H9 (cell line): ENCODE data around the gene MRGPRX3. TPM values are rescaled to one million over a fixed set of nuclear protein-coding genes. Genes with fewer than 3 reads are reported as not detected.

ENCODE experiments used
- DNase-seq: peaks from one replicate; pipeline ENCODE4 v3.0.0-alpha.2; 2017
- H2AFZ ChIP-seq: one replicate; pipeline ENCODE4 v1.6.1; 2013; ENCODE audit warnings: mild to moderate bottlenecking, low read length, control low read depth, moderate library complexity
- H2AK5ac ChIP-seq: 2 replicates; pipeline ENCODE4 v1.6.1; 2013; ENCODE audit warnings: low read length, control low read depth, mixed read lengths; ENCODE audit not compliant: insufficient read length
- H2BK120ac ChIP-seq: one replicate; pipeline ENCODE4 v1.6.1; 2013; ENCODE audit warnings: low read depth, mild to moderate bottlenecking, low read length, control low read depth, inconsistent platforms; ENCODE audit not compliant: poor library complexity, severe bottlenecking
- H2BK12ac ChIP-seq: 2 replicates; pipeline ENCODE4 v1.6.1; 2013; ENCODE audit warnings: low read length, control low read depth, mixed read lengths, low read depth; ENCODE audit not compliant: insufficient read length
- H2BK15ac ChIP-seq: 2 replicates; pipeline ENCODE4 v1.6.1; 2013; ENCODE audit warnings: low read depth, low read length, control low read depth
- H2BK20ac ChIP-seq: one replicate; pipeline ENCODE4 v1.6.1; 2013; ENCODE audit warnings: low read depth, mild to moderate bottlenecking, low read length, control low read depth, inconsistent platforms; ENCODE audit not compliant: poor library complexity, severe bottlenecking
- H2BK5ac ChIP-seq: 2 replicates; pipeline ENCODE4 v1.6.1; 2013; ENCODE audit warnings: low read length, control low read depth, mixed read lengths; ENCODE audit not compliant: insufficient read length
- H3K14ac ChIP-seq: 2 replicates; pipeline ENCODE4 v1.6.1; 2013; ENCODE audit warnings: low read length, control low read depth; ENCODE audit not compliant: insufficient read depth
- H3K18ac ChIP-seq: 2 replicates; pipeline ENCODE4 v1.6.1; 2013; ENCODE audit warnings: low read depth, mild to moderate bottlenecking, mixed read lengths, low read length, control low read depth; ENCODE audit not compliant: insufficient read length
- H3K23ac ChIP-seq: 2 replicates; pipeline ENCODE4 v1.6.1; 2013; ENCODE audit warnings: low read length, control low read depth, mixed read lengths, low read depth; ENCODE audit not compliant: insufficient read length
- H3K23me2 ChIP-seq: 2 replicates; pipeline ENCODE4 v1.6.1; 2013; ENCODE audit warnings: low read depth, mild to moderate bottlenecking, mixed read lengths, low read length, control low read depth; ENCODE audit not compliant: insufficient read length, poor library complexity, severe bottlenecking
- H3K27ac ChIP-seq: 2 replicates; pipeline ENCODE4 v1.5.1; 2013; ENCODE audit warnings: low read length, control low read depth, mixed read lengths, low read depth; ENCODE audit not compliant: insufficient read length
- H3K27me3 ChIP-seq: 2 replicates; pipeline ENCODE4 v1.6.1; 2013; ENCODE audit warnings: low read length, control low read depth, inconsistent platforms; ENCODE audit not compliant: insufficient read depth
- H3K4ac ChIP-seq: 2 replicates; pipeline ENCODE4 v1.6.1; 2013; ENCODE audit warnings: low read depth, mild to moderate bottlenecking, control low read depth, inconsistent platforms, low read length, moderate library complexity
- H3K4me1 ChIP-seq: 2 replicates; pipeline ENCODE4 v1.6.1; 2013; ENCODE audit warnings: low read length, control low read depth, inconsistent platforms; ENCODE audit not compliant: insufficient read depth
- H3K4me2 ChIP-seq: 2 replicates; pipeline ENCODE4 v1.6.1; 2013; ENCODE audit warnings: low read length, control low read depth, mixed read lengths; ENCODE audit not compliant: insufficient read length, insufficient read depth
- H3K56ac ChIP-seq: 2 replicates; pipeline ENCODE4 v1.6.1; 2013; ENCODE audit warnings: low read depth, mild to moderate bottlenecking, mixed read lengths, low read length, control low read depth; ENCODE audit not compliant: insufficient read length
- H3K79me1 ChIP-seq: 2 replicates; pipeline ENCODE4 v1.6.1; 2013; ENCODE audit warnings: low read depth, mild to moderate bottlenecking, moderate library complexity, low read length, control low read depth, inconsistent platforms; ENCODE audit not compliant: insufficient read depth, poor library complexity, severe bottlenecking
- H3K79me2 ChIP-seq: 2 replicates; pipeline ENCODE4 v1.6.1; 2013; ENCODE audit warnings: low read length, control low read depth, inconsistent platforms; ENCODE audit not compliant: insufficient read depth
- H3K9ac ChIP-seq: 2 replicates; pipeline ENCODE4 v1.6.1; 2013; ENCODE audit warnings: low read length, control low read depth, mixed read lengths; ENCODE audit not compliant: insufficient read length; ENCODE audit errors: extremely low read depth
- H3K9me3 ChIP-seq: one replicate; pipeline ENCODE4 v1.6.1; 2013; ENCODE audit warnings: low read depth, low read length, inconsistent platforms; ENCODE audit not compliant: control insufficient read depth
- H3T11ph ChIP-seq: one replicate; pipeline ENCODE4 v1.6.1; 2013; ENCODE audit warnings: mild to moderate bottlenecking, low read length, control low read depth, inconsistent platforms
- H4K20me1 ChIP-seq: one replicate; pipeline ENCODE4 v1.6.1; 2013; ENCODE audit not compliant: control insufficient read depth, insufficient read length, insufficient read depth
- H4K5ac ChIP-seq: 2 replicates; pipeline ENCODE4 v1.6.1; 2013; ENCODE audit warnings: low read depth, mild to moderate bottlenecking, mixed read lengths, low read length, control low read depth; ENCODE audit not compliant: insufficient read length
- H4K8ac ChIP-seq: replicated peaks from 2 replicates; pipeline ENCODE4 v1.6.1; 2013; ENCODE audit warnings: low read length, control low read depth, mixed read lengths, low read depth; ENCODE audit not compliant: insufficient read length
- H4K91ac ChIP-seq: 2 replicates; pipeline ENCODE4 v1.6.1; 2013; ENCODE audit warnings: low read depth, mild to moderate bottlenecking, moderate library complexity, mixed read lengths, low read length, control low read depth; ENCODE audit not compliant: insufficient read length
- H3K27ac Mint-ChIP-seq, 3 experiments: 2 replicates in 2 of 3; 3 replicates in 1 of 3; pipeline ENCODE4 v1.8.0; 2020 to 2021; ENCODE audit warnings: mixed read lengths in 3 of 3, mild to moderate bottlenecking in 1 of 3, moderate library complexity in 1 of 3
- H3K27me3 Mint-ChIP-seq: 2 replicates; pipeline ENCODE4 v1.8.0; 2021; ENCODE audit warnings: low read depth, mild to moderate bottlenecking, moderate library complexity, mixed read lengths
- H3K36me3 Mint-ChIP-seq, 3 experiments: 2 replicates in 2 of 3; 3 replicates in 1 of 3; pipeline ENCODE4 v1.8.0; 2020 to 2021; ENCODE audit warnings: low read depth in 3 of 3, mixed read lengths in 3 of 3; ENCODE audit not compliant: insufficient read depth in 1 of 3
- H3K4me1 Mint-ChIP-seq, 2 experiments: 2 replicates each; pipeline ENCODE4 v1.8.0; 2020; ENCODE audit warnings: mixed read lengths in 2 of 2
- H3K4me3 Mint-ChIP-seq, 2 experiments: 2 replicates in 1 of 2; 3 replicates in 1 of 2; pipeline ENCODE4 v1.8.0; 2020 to 2021; ENCODE audit warnings: mild to moderate bottlenecking in 2 of 2, mixed read lengths in 2 of 2, moderate library complexity in 1 of 2
- H3K9me3 Mint-ChIP-seq, 2 experiments: 2 replicates in 1 of 2; 3 replicates in 1 of 2; pipeline ENCODE4 v1.8.0; 2020; ENCODE audit warnings: mild to moderate bottlenecking in 2 of 2, mixed read lengths in 2 of 2, moderate library complexity in 1 of 2
- CTCF ChIP-seq: fragments of 200-600 bp; sonication (generic); conservative IDR thresholded peaks from 3 replicates; pipeline ENCODE4 v1.8.0; 2021; ENCODE audit warnings: antibody characterized with exemption, mild to moderate bottlenecking
- WGBS: extraction: QIAGEN DNeasy Blood & Tissue Kit; methylation state at CpG from one replicate; pipeline ENCODE4 v1.1.7; 2013; ENCODE audit warnings: missing lambda C conversion rate, low lambda C conversion rate, mixed read lengths; ENCODE audit not compliant: insufficient read length; ENCODE audit errors: extremely low coverage; 5-methylcytosine and 5-hydroxymethylcytosine counted together
- total RNA-seq: library from RNA; stranded (reverse); gene quantifications from 2 replicates; pipeline ENCODE4 v1.2.1, GENCODE V29; 2021

MRGPRX3 gene
- total RNA-seq, 1 experiment from 2014 or later = not detected

GRCh38 chr11:18105802-18106574 lies 26.4 kb upstream of the MRGPRX3 start, which contains the start of gene SAAL1:
SAAL1 (minus strand) TSS chr11:18106082; CDS start chr11:18106041, 41 bp downstream.
- H2BK5ac ChIP-seq = no peak within 1 kb of the TSS
- H3K56ac ChIP-seq = no peak within 1 kb of the TSS
- peaks cover 14 to 27% (median 25%) of the 10 kb centered on the region in 3 experiments; a peak in 5 of 7 replicates for H3K36me3 Mint-ChIP-seq
- H3K4me1 Mint-ChIP-seq = peaks cover 8 to 10% of the 10 kb centered on the region in 2 experiments
- H3K4me1 ChIP-seq = no peaks in the 10 kb centered on the region
- H3K9me3 ChIP-seq = no peaks in the 10 kb centered on the region
- H3T11ph ChIP-seq = no peak within 1 kb of the TSS
- TF ChIP-seq CTCF = peak; percentile 96
- H3K18ac ChIP-seq = no peak within 1 kb of the TSS
- H2BK120ac ChIP-seq = no peak within 1 kb of the TSS
- H3K4me2 ChIP-seq = peak within 1 kb of the TSS; percentile 53
- no peak within 1 kb of the TSS for H2AK5ac ChIP-seq
- H4K5ac ChIP-seq = no peak within 1 kb of the TSS
- no peaks in the 10 kb centered on the region for H3K79me1 ChIP-seq
- no CpG with 5 or more reads among the region's 48 CpGs for WGBS
- peak; percentile 86 for DNase-seq
- H3K9me3 Mint-ChIP-seq = 0 out of 5 replicates have a peak, but pooled peaks cover 0 to 2% of the 10 kb centered on the region in 2 experiments
- H3K27ac Mint-ChIP-seq = peak within 1 kb of the TSS; percentile 16 to 94 (median 53); a peak in 4 of 7 replicates
- peaks cover 6% of the 10 kb centered on the region for H3K23me2 ChIP-seq
- H2BK15ac ChIP-seq = no peak within 1 kb of the TSS
- H4K8ac ChIP-seq = no peak within 1 kb of the TSS
- no peak within 1 kb of the TSS for H2BK20ac ChIP-seq
- H3K79me2 ChIP-seq = peaks cover 10% of the 10 kb centered on the region; the same call in 1 of the 2 replicates
- no peaks in the 10 kb centered on the region for H4K20me1 ChIP-seq
- no peak within 1 kb of the TSS for H3K23ac ChIP-seq
- H3K14ac ChIP-seq = no peak within 1 kb of the TSS
- peak within 1 kb of the TSS; percentile 75 for H3K9ac ChIP-seq
- H2AFZ ChIP-seq = peak within 1 kb of the TSS; percentile 22
- peak within 1 kb of the TSS; percentile 91 to 97 for H3K4me3 Mint-ChIP-seq
- H4K91ac ChIP-seq = no peak within 1 kb of the TSS
- H3K27me3 ChIP-seq = no peaks in the 10 kb centered on the region
- no peak within 1 kb of the TSS for H3K27ac ChIP-seq
- H3K4ac ChIP-seq = no peak within 1 kb of the TSS
- H3K27me3 Mint-ChIP-seq = peaks cover 8% of the 10 kb centered on the region
- no peak within 1 kb of the TSS for H2BK12ac ChIP-seq
